Breast epithelium (tissue), 4 donors: ENCODE data around the gene ACAN. TPM values are rescaled to one million over a fixed set of nuclear protein-coding genes. Genes with fewer than 3 reads are reported as not detected.

ENCODE experiments used
- DNase-seq, 2 donors: peaks; one replicate each; pipeline ENCODE4 v3.0.0-alpha.2; 2019; ENCODE audit warnings: low spot score in 2 of 2
- H3K27ac ChIP-seq, 2 donors: fragments of 200-600 bp; sonication (generic) in 1 of 2; one replicate each; pipeline ENCODE4 v1.5.1; 2016 to 2019; ENCODE audit warnings: mild to moderate bottlenecking in 1 of 2
- H3K27me3 ChIP-seq, 2 donors: fragments of 200-600 bp; sonication (generic) in 1 of 2; one replicate each; pipeline versions ENCODE4 v1.5.1 to v1.6.0; 2017 to 2019; ENCODE audit warnings: control low read depth in 1 of 2, mild to moderate bottlenecking in 1 of 2
- H3K36me3 ChIP-seq: fragments of 200-600 bp; one replicate; pipeline ENCODE4 v1.5.1; 2019
- H3K4me1 ChIP-seq, 2 donors: fragments of 200-600 bp; sonication (generic); one replicate each; pipeline ENCODE4 v1.5.1; 2016 to 2019; ENCODE audit warnings: control low read depth in 1 of 2
- H3K4me3 ChIP-seq, 3 donors: fragments of 200-600 bp; sonication (generic); 1 replicate in 2 of 3; 2 replicates in 1 of 3; pipeline ENCODE4 v1.5.1; 2016 to 2019; ENCODE audit warnings: mild to moderate bottlenecking in 3 of 3, moderate library complexity in 2 of 3
- H3K9me3 ChIP-seq, 2 donors: fragments of 200-600 bp; sonication (generic) in 1 of 2; one replicate each; pipeline ENCODE4 v1.5.1; 2016 to 2019; ENCODE audit warnings: control low read depth in 1 of 2
- CTCF ChIP-seq, 3 donors: fragments of 450-650 bp; IDR thresholded peaks; one replicate each; pipeline ENCODE4 v1.5.1; 2016 to 2017; ENCODE audit warnings: antibody characterized with exemption in 3 of 3, mild to moderate bottlenecking in 3 of 3, moderate library complexity in 3 of 3
- POLR2A ChIP-seq: fragments of 450-650 bp; IDR thresholded peaks from one replicate; pipeline ENCODE4 v1.6.1; 2016; ENCODE audit warnings: antibody characterized with exemption, mild to moderate bottlenecking, moderate library complexity
- POLR2AphosphoS5 ChIP-seq, 3 donors: sonication (generic); formaldehyde crosslinking; IDR thresholded peaks; one replicate each; pipeline ENCODE4 v1.6.1; 2017; ENCODE audit warnings: antibody characterized with exemption in 3 of 3
- intact Hi-C: fragments of 100-400 bp; cut with DNase I; formaldehyde crosslinking; loops from one replicate; pipeline ENCODE4 v1.15.1; 2023; ENCODE audit warnings: low total_unique reads
- total RNA-seq, 3 donors: library from RNA; depleted of rRNA; stranded (reverse); fragments of >200 nt; gene quantifications; one replicate each; pipeline ENCODE4 v1.1.0, GENCODE V29; 2016

Gene ACAN
- total RNA-seq, 3 donors from 2014 or later = under 0.01 TPM; not detected in 2

- Histone ChIP-seq H3K9me3 (no peaks in the 10 kb centered on the region), H3K4me3 (no peak overlapping the region), H3K36me3 (no peaks in the 10 kb centered on the region), H3K27me3 (no peaks in the 10 kb centered on the region), H3K27ac (no peak overlapping the region), H3K4me1 (no peaks in the 10 kb centered on the region)
- intact Hi-C loops = no loop called here
- TF ChIP-seq CTCF (IDR thresholded peaks at IDR 0.05) = no peak
- TF ChIP-seq POLR2A = no peak
- TF ChIP-seq POLR2AphosphoS5 (IDR thresholded peaks at IDR 0.05) = no peak
- no peak for DNase-seq
Measured at GRCh38 chr15:88871313-88871712, 68.1 kb downstream of the ACAN start.

DNA sequence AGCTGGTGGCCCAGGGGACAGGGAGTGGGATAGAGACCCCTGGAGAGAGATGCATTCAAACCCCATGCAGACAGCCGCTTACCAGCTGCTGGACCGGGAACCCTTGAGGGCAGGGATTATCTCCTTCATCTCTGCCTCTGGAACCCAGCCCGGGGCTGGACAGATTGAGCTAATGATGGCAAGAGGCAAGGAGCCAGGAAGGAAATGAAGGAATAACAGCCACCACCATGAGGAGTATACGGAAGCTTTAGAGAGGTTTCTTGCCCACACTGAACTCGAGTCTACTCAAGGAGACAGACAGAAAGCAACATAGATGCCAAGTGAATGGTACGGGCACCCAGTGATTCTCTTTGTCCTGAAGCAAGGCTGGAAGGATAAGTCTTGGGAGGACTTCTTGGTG lies 68.9 kb downstream of the ACAN start:
- TF ChIP-seq POLR2A = no peak
- no peak for TF ChIP-seq CTCF (IDR thresholded peaks at IDR 0.05)
- no peak for TF ChIP-seq POLR2AphosphoS5 (IDR thresholded peaks at IDR 0.05)
- DNase-seq = no peak
- Histone ChIP-seq H3K27ac (no peak overlapping the region), H3K36me3 (no peaks in the 10 kb centered on the region), H3K27me3 (no peaks in the 10 kb centered on the region), H3K4me3 (no peak overlapping the region), H3K9me3 (no peaks in the 10 kb centered on the region), H3K4me1 (no peaks in the 10 kb centered on the region)
- intact Hi-C loops = no loop called here

DNA sequence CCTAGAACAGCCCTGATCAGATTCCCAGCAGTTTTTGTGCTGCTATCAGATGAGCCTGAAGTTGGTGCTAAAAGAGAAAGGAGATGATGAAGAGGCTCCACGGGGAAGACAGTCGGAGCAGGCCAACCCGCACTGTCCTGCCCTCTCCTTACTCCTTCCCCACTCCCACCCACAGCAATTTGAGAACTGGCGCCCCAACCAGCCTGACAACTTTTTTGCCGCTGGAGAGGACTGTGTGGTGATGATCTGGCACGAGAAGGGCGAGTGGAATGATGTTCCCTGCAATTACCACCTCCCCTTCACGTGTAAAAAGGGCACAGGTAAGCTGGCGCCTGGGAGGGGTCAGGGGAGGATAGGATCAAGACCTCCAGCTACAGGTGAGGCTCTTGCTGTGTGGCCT lies 69.5 kb downstream of the ACAN start:
- Histone ChIP-seq H3K9me3 (no peaks in the 10 kb centered on the region), H3K4me1 (no peaks in the 10 kb centered on the region), H3K27ac (no peak overlapping the region), H3K27me3 (no peaks in the 10 kb centered on the region), H3K4me3 (no peak overlapping the region), H3K36me3 (no peaks in the 10 kb centered on the region)
- intact Hi-C loops = no loop called here
- DNase-seq = no peak
- TF ChIP-seq POLR2A (no peak), POLR2AphosphoS5 (IDR thresholded peaks at IDR 0.05) (no peak), CTCF (IDR thresholded peaks at IDR 0.05) (no peak)

- no peaks in the 10 kb centered on the region for H3K4me1 ChIP-seq
- TF ChIP-seq CTCF (IDR thresholded peaks at IDR 0.05) = no peak
- TF ChIP-seq POLR2A = no peak
- TF ChIP-seq POLR2AphosphoS5 (IDR thresholded peaks at IDR 0.05) = no peak
- no peaks in the 10 kb centered on the region for H3K9me3 ChIP-seq
- intact Hi-C loops = no loop called here
- DNase-seq = no peak
- no peak overlapping the region for H3K4me3 ChIP-seq
- no peaks in the 10 kb centered on the region for H3K36me3 ChIP-seq
- H3K27me3 ChIP-seq = no peaks in the 10 kb centered on the region
- no peak overlapping the region for H3K27ac ChIP-seq
Measured at GRCh38 chr15:88873786-88874185, 70.5 kb downstream of the ACAN start.

GRCh38 chr15:88874275-88874674 lies 71.0 kb downstream of the ACAN start:
- Histone ChIP-seq H3K36me3 (no peaks in the 10 kb centered on the region), H3K4me3 (no peak overlapping the region), H3K27me3 (no peaks in the 10 kb centered on the region), H3K4me1 (no peaks in the 10 kb centered on the region), H3K9me3 (no peaks in the 10 kb centered on the region), H3K27ac (no peak overlapping the region)
- intact Hi-C loops = no loop called here
- TF ChIP-seq POLR2AphosphoS5 (IDR thresholded peaks at IDR 0.05) = no peak
- no peak for TF ChIP-seq POLR2A
- no peak for TF ChIP-seq CTCF (IDR thresholded peaks at IDR 0.05)
- no peak for DNase-seq
